ENCODE results near the gene RBFA.

GRCh38 chr18:80044072-80044471 is 9.8 kb downstream of the RBFA start:
- TF ChIP-seq POLR2A (IDR thresholded peaks at IDR 0.05) (no peak), CTCF (IDR thresholded peaks at IDR 0.05) (no peak)

Measured in uterus (tissue), 2 donors.